ENCODE results near the gene DCBLD2. TPM values are rescaled to one million over a fixed set of nuclear protein-coding genes. Genes with fewer than 3 reads are reported as not detected.
A peak's percentile ranks its signal among the peaks of the same experiment; 100 is the strongest.

Gene DCBLD2
- total RNA-seq, 4 donors from 2014 or later: 9.8 to 23.7 (median 19.0) TPM

DNA sequence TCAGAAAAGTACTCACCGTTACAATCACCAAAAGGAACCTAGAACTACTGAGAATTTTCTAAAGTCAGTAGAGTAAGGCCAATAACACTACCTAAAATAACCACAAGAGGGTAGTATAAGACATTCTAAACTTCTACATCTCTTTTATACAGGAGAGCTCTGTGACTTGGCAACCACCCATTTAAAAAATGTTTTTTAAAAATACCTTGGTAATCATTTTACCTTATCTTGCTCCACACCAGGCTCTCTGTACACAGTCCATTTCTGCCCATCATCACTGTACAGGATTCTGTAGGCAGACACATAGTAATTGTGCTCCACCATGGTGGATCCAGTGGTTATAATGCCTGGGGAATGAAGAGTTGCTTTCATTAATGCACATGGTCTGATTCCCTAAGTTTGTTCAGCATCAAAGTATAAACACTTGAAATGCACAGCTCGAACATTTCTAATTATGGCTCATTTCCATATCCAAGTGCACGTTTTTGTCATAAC lies 83.9 kb downstream of the DCBLD2 start:
- peaks cover 11% of the 10 kb centered on the region for H3K36me3 ChIP-seq
- DNase-seq (ENCODE audit: low spot score in 2 of 2): no peak
- H3K4me1 ChIP-seq: no peaks in the 10 kb centered on the region
- no peak overlapping the region for H3K27ac ChIP-seq
- H3K9me3 ChIP-seq: no peaks in the 10 kb centered on the region
- H3K27me3 ChIP-seq: no peaks in the 10 kb centered on the region
- TF ChIP-seq, protein P1, sequence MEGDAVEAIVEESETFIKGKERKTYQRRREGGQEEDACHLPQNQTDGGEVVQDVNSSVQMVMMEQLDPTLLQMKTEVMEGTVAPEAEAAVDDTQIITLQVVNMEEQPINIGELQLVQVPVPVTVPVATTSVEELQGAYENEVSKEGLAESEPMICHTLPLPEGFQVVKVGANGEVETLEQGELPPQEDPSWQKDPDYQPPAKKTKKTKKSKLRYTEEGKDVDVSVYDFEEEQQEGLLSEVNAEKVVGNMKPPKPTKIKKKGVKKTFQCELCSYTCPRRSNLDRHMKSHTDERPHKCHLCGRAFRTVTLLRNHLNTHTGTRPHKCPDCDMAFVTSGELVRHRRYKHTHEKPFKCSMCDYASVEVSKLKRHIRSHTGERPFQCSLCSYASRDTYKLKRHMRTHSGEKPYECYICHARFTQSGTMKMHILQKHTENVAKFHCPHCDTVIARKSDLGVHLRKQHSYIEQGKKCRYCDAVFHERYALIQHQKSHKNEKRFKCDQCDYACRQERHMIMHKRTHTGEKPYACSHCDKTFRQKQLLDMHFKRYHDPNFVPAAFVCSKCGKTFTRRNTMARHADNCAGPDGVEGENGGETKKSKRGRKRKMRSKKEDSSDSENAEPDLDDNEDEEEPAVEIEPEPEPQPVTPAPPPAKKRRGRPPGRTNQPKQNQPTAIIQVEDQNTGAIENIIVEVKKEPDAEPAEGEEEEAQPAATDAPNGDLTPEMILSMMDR (IDR thresholded peaks at IDR 0.05): peak; percentile 53 to 58
- no peak for TF ChIP-seq EP300 (IDR thresholded peaks at IDR 0.05)
- TF ChIP-seq POLR2A (IDR thresholded peaks at IDR 0.05): no peak
- TF ChIP-seq POLR2AphosphoS5 (IDR thresholded peaks at IDR 0.05): no peak
- 29% methylated on average over 3 of the region's 3 CpGs for WGBS
- no peak overlapping the region for H3K4me3 ChIP-seq

DNA sequence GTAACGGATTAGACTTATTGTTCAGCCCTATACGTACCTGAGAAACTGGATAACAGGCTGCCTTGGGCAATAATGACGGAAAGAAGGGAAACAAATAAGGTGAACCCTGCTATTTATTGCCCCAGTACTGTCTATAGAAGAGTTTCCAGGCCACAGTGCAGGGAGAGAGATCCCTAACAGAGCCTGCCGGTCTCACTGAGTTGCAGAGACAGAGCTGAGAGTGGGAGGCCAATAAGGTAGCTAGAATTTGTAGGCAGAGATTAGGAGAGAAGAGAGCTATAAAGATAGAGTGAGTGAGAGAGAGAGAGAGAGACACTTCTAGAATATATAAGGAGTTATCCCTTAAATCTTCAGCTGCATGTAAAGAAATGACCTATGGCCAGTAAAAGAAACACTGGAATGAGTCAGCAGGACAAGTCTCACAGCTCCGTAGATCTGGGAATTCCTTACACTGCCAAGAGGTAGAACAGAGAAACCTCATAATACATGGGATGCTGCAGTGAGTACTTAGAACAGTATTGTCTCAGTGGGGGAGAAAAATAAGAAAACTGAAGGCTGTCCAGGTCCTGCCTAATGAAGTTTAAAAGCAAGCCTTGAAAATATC lies 86.6 kb downstream of the DCBLD2 start:
- WGBS: 85% methylated on average over 5 of the region's 5 CpGs
- no peak for TF ChIP-seq EP300 (IDR thresholded peaks at IDR 0.05)
- TF ChIP-seq POLR2A (IDR thresholded peaks at IDR 0.05): no peak
- no peak for TF ChIP-seq POLR2AphosphoS5 (IDR thresholded peaks at IDR 0.05)
- TF ChIP-seq, protein P1 (IDR thresholded peaks at IDR 0.05): no peak
- Histone ChIP-seq H3K9me3 (no peaks in the 10 kb centered on the region), H3K27me3 (no peaks in the 10 kb centered on the region), H3K27ac (no peak overlapping the region), H3K36me3 (peaks cover 15% of the 10 kb centered on the region), H3K4me1 (no peaks in the 10 kb centered on the region), H3K4me3 (no peak overlapping the region)
- DNase-seq (ENCODE audit: low spot score in 2 of 2): no peak

DNA sequence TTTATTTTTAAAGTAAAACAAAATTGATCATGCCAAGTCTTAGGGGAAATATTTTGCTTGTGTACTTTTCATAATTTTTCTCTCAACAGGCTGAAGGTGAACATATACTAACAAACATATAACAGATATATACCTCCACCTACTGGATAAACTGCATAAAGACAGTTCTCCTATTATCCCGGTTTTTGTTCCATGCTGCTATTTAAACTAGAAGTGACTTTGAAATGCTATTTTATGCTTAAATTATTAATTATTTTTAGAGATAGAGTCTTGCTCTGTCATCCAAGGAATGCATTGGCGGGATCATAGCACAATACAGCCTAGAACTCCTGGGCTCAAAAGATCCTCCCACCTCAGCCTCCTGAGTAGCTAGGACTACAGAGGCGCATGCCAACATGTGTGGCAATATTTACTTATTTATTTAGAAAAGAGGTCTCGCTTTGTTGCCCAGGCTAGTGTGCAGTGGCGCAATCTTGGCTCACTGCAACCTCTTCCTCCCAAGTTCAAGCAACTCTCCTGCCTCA lies 88.6 kb downstream of the DCBLD2 start:
- Histone ChIP-seq H3K36me3 (peaks cover 16% of the 10 kb centered on the region), H3K9me3 (no peaks in the 10 kb centered on the region), H3K4me3 (no peak overlapping the region), H3K4me1 (no peaks in the 10 kb centered on the region), H3K27ac (no peak overlapping the region), H3K27me3 (no peaks in the 10 kb centered on the region)
- DNase-seq (ENCODE audit: low spot score in 2 of 2): no peak
- 52% methylated on average over 5 of the region's 5 CpGs for WGBS
- TF ChIP-seq EP300 (IDR thresholded peaks at IDR 0.05): no peak
- TF ChIP-seq, protein P1 (IDR thresholded peaks at IDR 0.05): peak; percentile 22 to 37

DNA sequence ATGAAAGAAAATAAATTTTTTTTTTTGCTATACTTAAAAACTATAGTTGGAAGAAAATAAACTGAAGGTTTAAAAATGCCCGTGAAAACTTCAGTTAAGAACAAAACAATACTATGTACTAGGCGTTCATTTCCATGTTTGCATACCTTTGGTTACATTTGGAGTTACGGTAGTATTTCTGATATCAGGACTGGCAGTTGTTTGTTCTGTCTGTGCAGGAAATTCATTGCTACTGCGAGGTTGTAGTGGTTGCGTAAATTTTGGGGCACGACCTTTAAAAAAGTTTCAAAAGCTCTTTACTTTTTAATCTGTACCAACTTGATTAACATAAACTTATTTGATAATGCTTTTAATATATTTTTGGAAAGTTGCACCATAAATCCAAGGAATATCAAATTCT lies 90.4 kb downstream of the DCBLD2 start:
- H3K36me3 ChIP-seq: peaks cover 17% of the 10 kb centered on the region
- no peaks in the 10 kb centered on the region for H3K9me3 ChIP-seq
- no peak overlapping the region for H3K27ac ChIP-seq
- no peaks in the 10 kb centered on the region for H3K27me3 ChIP-seq
- no peak for DNase-seq (ENCODE audit: low spot score in 2 of 2)
- H3K4me1 ChIP-seq: peaks cover 3% of the 10 kb centered on the region
- TF ChIP-seq EP300 (IDR thresholded peaks at IDR 0.05) (no peak), POLR2AphosphoS5 (IDR thresholded peaks at IDR 0.05) (no peak), POLR2A (IDR thresholded peaks at IDR 0.05) (no peak)
- TF ChIP-seq, protein P1 (IDR thresholded peaks at IDR 0.05): no peak
- no peak overlapping the region for H3K4me3 ChIP-seq
- WGBS: 82% methylated on average over 6 of the region's 6 CpGs

DNA sequence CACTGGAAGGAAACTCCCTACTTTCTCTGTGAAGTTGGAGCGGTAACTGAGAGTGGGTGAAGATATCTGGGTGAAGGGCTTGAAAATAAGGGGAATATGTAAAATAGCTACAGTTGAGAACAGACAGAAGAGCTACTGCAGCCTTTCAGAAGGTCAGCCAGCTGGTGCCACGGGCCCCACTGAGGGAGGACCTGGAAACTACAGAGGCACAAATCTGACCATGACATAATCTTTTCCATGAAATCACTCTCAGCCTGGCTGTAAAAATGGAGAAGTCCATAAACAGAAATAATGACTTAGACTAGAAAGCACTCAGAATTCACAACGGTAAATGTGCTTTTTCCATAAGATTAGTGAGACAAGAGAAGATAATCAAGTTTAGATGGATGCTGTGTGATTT lies 91.9 kb downstream of the DCBLD2 start:
- Histone ChIP-seq H3K9me3 (no peaks in the 10 kb centered on the region), H3K4me1 (peaks cover 6% of the 10 kb centered on the region), H3K27ac (no peak overlapping the region), H3K4me3 (no peak overlapping the region), H3K27me3 (no peaks in the 10 kb centered on the region), H3K36me3 (peaks cover 25% of the 10 kb centered on the region)
- DNase-seq (ENCODE audit: low spot score in 2 of 2): no peak
- TF ChIP-seq, protein P1 (IDR thresholded peaks at IDR 0.05): no peak
- TF ChIP-seq POLR2AphosphoS5 (IDR thresholded peaks at IDR 0.05) (no peak), EP300 (IDR thresholded peaks at IDR 0.05) (no peak), POLR2A (IDR thresholded peaks at IDR 0.05) (no peak)
- WGBS: 78% methylated on average over 3 of the region's 3 CpGs

All from suprapubic skin (tissue), 4 donors.